Measurements from ENCODE around the gene TPSAB1. TPM values are rescaled to one million over a fixed set of nuclear protein-coding genes. Genes with fewer than 3 reads are reported as not detected.

Gene TPSAB1
- total RNA-seq, 1 experiment from 2014 or later: 0.25 TPM

DNA sequence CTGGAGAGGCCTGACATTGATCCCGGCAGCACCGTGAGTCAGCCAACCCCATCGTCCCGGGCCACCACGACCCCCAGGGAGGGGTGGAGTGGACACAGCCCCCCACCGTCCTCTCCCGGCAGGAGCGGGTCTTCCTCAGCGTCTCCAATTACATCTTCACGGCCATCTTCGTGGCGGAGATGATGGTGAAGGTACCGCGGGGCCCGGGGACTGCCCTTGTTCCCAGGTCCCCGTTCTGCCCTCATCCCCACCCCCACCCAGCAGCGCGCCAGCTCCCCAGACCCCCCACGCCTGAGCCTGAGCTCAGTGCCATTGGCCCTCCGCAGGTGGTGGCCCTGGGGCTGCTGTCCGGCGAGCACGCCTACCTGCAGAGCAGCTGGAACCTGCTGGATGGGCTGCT, 30.0 kb upstream of the TPSAB1 start (continued):
- TF ChIP-seq, protein P1, sequence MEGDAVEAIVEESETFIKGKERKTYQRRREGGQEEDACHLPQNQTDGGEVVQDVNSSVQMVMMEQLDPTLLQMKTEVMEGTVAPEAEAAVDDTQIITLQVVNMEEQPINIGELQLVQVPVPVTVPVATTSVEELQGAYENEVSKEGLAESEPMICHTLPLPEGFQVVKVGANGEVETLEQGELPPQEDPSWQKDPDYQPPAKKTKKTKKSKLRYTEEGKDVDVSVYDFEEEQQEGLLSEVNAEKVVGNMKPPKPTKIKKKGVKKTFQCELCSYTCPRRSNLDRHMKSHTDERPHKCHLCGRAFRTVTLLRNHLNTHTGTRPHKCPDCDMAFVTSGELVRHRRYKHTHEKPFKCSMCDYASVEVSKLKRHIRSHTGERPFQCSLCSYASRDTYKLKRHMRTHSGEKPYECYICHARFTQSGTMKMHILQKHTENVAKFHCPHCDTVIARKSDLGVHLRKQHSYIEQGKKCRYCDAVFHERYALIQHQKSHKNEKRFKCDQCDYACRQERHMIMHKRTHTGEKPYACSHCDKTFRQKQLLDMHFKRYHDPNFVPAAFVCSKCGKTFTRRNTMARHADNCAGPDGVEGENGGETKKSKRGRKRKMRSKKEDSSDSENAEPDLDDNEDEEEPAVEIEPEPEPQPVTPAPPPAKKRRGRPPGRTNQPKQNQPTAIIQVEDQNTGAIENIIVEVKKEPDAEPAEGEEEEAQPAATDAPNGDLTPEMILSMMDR (IDR thresholded peaks at IDR 0.05 in 2 of 3, conservative IDR thresholded peaks at IDR 0.05 in 1 of 3; ENCODE audit: borderline replicate concordance in 1 of 3, insufficient read depth in 1 of 3, low read depth in 2 of 3, low read length in 2 of 3): no peak

DNA sequence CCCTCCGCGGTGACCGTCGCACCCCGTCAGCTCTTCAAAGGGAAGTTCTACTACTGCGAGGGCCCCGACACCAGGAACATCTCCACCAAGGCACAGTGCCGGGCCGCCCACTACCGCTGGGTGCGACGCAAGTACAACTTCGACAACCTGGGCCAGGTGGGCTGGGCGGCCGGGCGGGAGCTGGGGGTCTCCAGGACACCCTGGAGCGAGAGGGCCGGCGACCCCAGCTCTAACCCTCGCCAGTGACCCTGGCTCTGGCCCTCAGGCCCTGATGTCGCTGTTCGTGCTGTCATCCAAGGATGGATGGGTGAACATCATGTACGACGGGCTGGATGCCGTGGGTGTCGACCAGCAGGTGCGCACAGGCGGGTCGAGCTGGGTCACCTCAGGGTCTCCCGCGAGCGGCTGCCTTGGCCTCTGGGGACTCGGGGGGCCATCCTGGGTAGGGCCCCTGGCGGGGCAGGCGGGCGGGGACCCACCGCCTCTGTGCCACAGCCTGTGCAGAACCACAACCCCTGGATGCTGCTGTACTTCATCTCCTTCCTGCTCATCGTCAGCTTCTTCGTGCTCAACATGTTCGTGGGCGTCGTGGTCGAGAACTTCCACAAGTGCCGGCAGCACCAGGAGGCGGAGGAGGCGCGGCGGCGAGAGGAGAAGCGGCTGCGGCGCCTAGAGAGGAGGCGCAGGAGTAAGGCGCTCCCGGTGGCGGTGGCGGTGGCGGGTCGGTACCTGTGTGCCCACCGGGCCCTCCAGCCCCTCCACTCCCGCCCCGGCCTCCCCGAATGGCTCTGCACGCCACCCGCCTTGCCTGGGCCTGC, 28.8 kb upstream of the TPSAB1 start:
- Histone ChIP-seq H3K4me1 (ENCODE audit: control insufficient read depth in 1 of 2, insufficient read depth in 2 of 2, low read length in 2 of 2) (no peaks in the 10 kb centered on the region), H3K9me2 (ENCODE audit: insufficient read depth) (no peaks in the 10 kb centered on the region), H3K9ac (ENCODE audit: low read length) (no peak overlapping the region), H3K79me2 (ENCODE audit: insufficient read depth, low read length) (no peaks in the 10 kb centered on the region), H3K4me2 (ENCODE audit: low read length) (no peak overlapping the region), H3K9me3 (ENCODE audit: control insufficient read depth in 1 of 2, insufficient read depth in 1 of 2, low read depth in 1 of 2, low read length in 2 of 2) (no peaks in the 10 kb centered on the region), H3K27ac (ENCODE audit: low read depth, low read length) (no peak overlapping the region), H4K20me1 (ENCODE audit: insufficient read depth) (no peaks in the 10 kb centered on the region), H3K36me3 (ENCODE audit: control insufficient read depth in 1 of 2, insufficient read depth in 2 of 2, low read length in 2 of 2) (no peaks in the 10 kb centered on the region), H3K27me3 (ENCODE audit: insufficient read depth, low read length) (no peaks in the 10 kb centered on the region), H3K4me3 (replicated peaks in 1 of 2; ENCODE audit: low read depth in 1 of 2, low read length in 2 of 2) (no peak overlapping the region), H2AFZ (ENCODE audit: low read depth, low read length, poor library complexity, severe bottlenecking) (no peak overlapping the region)
- intact Hi-C loops (cut with micrococcal nuclease): no loop called here
- ChIA-PET CTCF (no interaction called here), RAD21 (ENCODE audit: low non-redundant PET in 1 of 2, low total read pairs in 2 of 2, uncharacterized antibody in 2 of 2, unreplicated experiment in 2 of 2) (no interaction called here), POLR2A (no interaction called here)
- no peak for DNase-seq (ENCODE audit: low read depth, low spot score)
- no peak for ATAC-seq
- TF ChIP-seq SP1 (IDR thresholded peaks at IDR 0.05; ENCODE audit: low read depth): no peak
- BruUV-seq (replicated peaks): no TSS peak

DNA sequence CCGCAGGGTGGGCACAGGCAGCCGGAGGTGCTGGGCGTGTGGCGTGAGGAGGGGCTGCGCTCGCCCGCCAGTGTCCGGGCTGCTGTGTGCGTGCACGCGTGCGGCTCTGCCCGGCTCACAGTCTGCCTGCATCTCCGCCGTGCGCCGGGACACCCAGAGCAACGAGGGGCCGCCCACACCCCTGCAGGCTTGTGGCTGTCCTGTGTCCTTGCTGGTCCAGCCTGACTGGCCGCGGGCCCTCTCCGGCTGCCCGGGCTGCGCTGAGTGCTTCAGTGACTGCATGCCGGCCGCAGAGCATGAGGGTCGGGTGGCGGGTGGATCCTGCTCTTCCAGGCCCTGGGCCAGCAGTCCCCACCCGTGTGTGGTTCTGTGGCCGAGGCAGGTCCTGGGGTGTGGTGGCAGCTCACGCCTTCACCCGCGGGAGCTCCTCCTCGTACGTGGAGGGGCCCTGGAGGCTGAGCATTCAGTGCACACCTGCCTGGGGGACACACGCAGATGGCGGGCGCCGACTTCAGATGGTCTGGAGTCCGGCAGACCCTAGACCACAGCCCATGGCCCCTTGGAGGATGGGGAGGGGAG, 27.8 kb upstream of the TPSAB1 start:
- Histone ChIP-seq H3K4me1 (ENCODE audit: control insufficient read depth in 1 of 2, insufficient read depth in 2 of 2, low read length in 2 of 2) (no peaks in the 10 kb centered on the region), H3K79me2 (ENCODE audit: insufficient read depth, low read length) (no peaks in the 10 kb centered on the region), H3K9me2 (ENCODE audit: insufficient read depth) (no peaks in the 10 kb centered on the region), H4K20me1 (ENCODE audit: insufficient read depth) (no peaks in the 10 kb centered on the region), H2AFZ (ENCODE audit: low read depth, low read length, poor library complexity, severe bottlenecking) (no peak overlapping the region), H3K36me3 (ENCODE audit: control insufficient read depth in 1 of 2, insufficient read depth in 2 of 2, low read length in 2 of 2) (no peaks in the 10 kb centered on the region), H3K27ac (ENCODE audit: low read depth, low read length) (no peak overlapping the region), H3K4me2 (ENCODE audit: low read length) (no peak overlapping the region), H3K9ac (ENCODE audit: low read length) (no peak overlapping the region), H3K4me3 (replicated peaks in 1 of 2; ENCODE audit: low read depth in 1 of 2, low read length in 2 of 2) (no peak overlapping the region), H3K9me3 (ENCODE audit: control insufficient read depth in 1 of 2, insufficient read depth in 1 of 2, low read depth in 1 of 2, low read length in 2 of 2) (no peaks in the 10 kb centered on the region), H3K27me3 (ENCODE audit: insufficient read depth, low read length) (no peaks in the 10 kb centered on the region)
- POLR2A ChIA-PET: no interaction called here
- intact Hi-C loops (cut with micrococcal nuclease): no loop called here
- TF ChIP-seq SIN3A (IDR thresholded peaks at IDR 0.05; ENCODE audit: low read depth): no peak
- no peak for TF ChIP-seq ZNF274 (IDR thresholded peaks at IDR 0.05; ENCODE audit: low read depth, low read length)
- TF ChIP-seq, protein P2, sequence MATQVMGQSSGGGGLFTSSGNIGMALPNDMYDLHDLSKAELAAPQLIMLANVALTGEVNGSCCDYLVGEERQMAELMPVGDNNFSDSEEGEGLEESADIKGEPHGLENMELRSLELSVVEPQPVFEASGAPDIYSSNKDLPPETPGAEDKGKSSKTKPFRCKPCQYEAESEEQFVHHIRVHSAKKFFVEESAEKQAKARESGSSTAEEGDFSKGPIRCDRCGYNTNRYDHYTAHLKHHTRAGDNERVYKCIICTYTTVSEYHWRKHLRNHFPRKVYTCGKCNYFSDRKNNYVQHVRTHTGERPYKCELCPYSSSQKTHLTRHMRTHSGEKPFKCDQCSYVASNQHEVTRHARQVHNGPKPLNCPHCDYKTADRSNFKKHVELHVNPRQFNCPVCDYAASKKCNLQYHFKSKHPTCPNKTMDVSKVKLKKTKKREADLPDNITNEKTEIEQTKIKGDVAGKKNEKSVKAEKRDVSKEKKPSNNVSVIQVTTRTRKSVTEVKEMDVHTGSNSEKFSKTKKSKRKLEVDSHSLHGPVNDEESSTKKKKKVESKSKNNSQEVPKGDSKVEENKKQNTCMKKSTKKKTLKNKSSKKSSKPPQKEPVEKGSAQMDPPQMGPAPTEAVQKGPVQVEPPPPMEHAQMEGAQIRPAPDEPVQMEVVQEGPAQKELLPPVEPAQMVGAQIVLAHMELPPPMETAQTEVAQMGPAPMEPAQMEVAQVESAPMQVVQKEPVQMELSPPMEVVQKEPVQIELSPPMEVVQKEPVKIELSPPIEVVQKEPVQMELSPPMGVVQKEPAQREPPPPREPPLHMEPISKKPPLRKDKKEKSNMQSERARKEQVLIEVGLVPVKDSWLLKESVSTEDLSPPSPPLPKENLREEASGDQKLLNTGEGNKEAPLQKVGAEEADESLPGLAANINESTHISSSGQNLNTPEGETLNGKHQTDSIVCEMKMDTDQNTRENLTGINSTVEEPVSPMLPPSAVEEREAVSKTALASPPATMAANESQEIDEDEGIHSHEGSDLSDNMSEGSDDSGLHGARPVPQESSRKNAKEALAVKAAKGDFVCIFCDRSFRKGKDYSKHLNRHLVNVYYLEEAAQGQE (IDR thresholded peaks at IDR 0.05; ENCODE audit: low read depth): no peak
- TF ChIP-seq EZH2phosphoT487 (IDR thresholded peaks at IDR 0.05; ENCODE audit: borderline replicate concordance): no peak
- TF ChIP-seq EGR1 (IDR thresholded peaks at IDR 0.05; ENCODE audit: low read depth): no peak
- TF ChIP-seq FOSL1 (IDR thresholded peaks at IDR 0.05; ENCODE audit: low read depth): no peak
- DNase-seq (ENCODE audit: low read depth, low spot score) (no peak), ATAC-seq (no peak)
- no TSS peak for BruUV-seq (replicated peaks)
- CTCF ChIA-PET: no interaction called here
- RAD21 ChIA-PET (ENCODE audit: low non-redundant PET in 1 of 2, low total read pairs in 2 of 2, uncharacterized antibody in 2 of 2, unreplicated experiment in 2 of 2): no interaction called here

Data from HCT116 (cell line).